GM12878 (cell line): ENCODE measurements around the gene RPA3. TPM values are rescaled to one million over a fixed set of nuclear protein-coding genes. Genes with fewer than 3 reads are reported as not detected.

Experiments used
- ATAC-seq: fragments of 200-7000 bp; cut with Tn5 transposase; 3 replicates; pipeline ENCODE4 v1.9.1; 2020; ENCODE audit warnings: mild to moderate bottlenecking, moderate library complexity
- BruUV-seq: library from RNA; stranded (reverse); fragments of 400-500 nt; replicated peaks from 2 replicates; lab custom pipeline; 2021; lab: Mats Ljungman, UMichigan
- CTCF ChIA-PET: fragments of 300-600 bp; sonication (Branson Sonifier 250); formaldehyde crosslinking; extraction: SDS; loops from one replicate; lab custom pipeline; 2021; ENCODE audit warnings: inconsistent platforms; lab: Yijun Ruan, JAX
- POLR2A ChIA-PET: fragments of 350-600 bp; formaldehyde crosslinking; extraction: SDS; loops from one replicate; lab custom pipeline; 2021; ENCODE audit warnings: inconsistent platforms; lab: Charles Lee
- RAD21 ChIA-PET: fragments of 300-600 bp; sonication (Branson Sonifier 250); formaldehyde crosslinking; loops from one replicate; lab custom pipeline; 2023; ENCODE audit warnings: antibody characterized with exemption; ENCODE audit not compliant: unreplicated experiment; lab: Charles Lee
- SMC1A ChIA-PET: fragments of 300-600 bp; sonication (Branson Sonifier 250); formaldehyde crosslinking; loops from one replicate; lab custom pipeline; 2023; ENCODE audit not compliant: unreplicated experiment, uncharacterized antibody; lab: Charles Lee
- DNase-seq: peaks from one replicate; pipeline ENCODE4 v3.0.0-alpha.2; 2011; ENCODE audit warnings: low read depth, low spot score
- FAIRE-seq: peaks from 3 replicates; lab custom pipeline; 2011; peaks lifted over from hg19 to GRCh38; lab: Jason Lieb, UNC
- H2AFZ ChIP-seq: 2 replicates; pipeline ENCODE4 v1.6.0; 2011; ENCODE audit warnings: low read depth, low read length, control low read depth; ENCODE audit not compliant: control insufficient read depth
- H3K27ac ChIP-seq: 2 replicates; pipeline ENCODE4 v1.5.1; 2011; ENCODE audit warnings: control low read depth; ENCODE audit not compliant: control insufficient read depth, insufficient read depth
- H3K27me3 ChIP-seq, 2 experiments: replicated peaks in 1 of 2; 2 replicates each; pipeline versions ENCODE4 v1.6.0 to v1.6.1; 2011; ENCODE audit warnings: low read length in 1 of 2; ENCODE audit not compliant: control insufficient read depth in 2 of 2, insufficient read depth in 2 of 2
- H3K36me3 ChIP-seq, 2 experiments: 2 replicates each; pipeline ENCODE4 v1.5.1; 2011; ENCODE audit warnings: low read length in 1 of 2; ENCODE audit not compliant: control insufficient read depth in 2 of 2, insufficient read depth in 2 of 2
- H3K4me1 ChIP-seq: 2 replicates; pipeline ENCODE4 v1.6.1; 2011; ENCODE audit warnings: mild to moderate bottlenecking, low read length, moderate library complexity, mixed read lengths; ENCODE audit not compliant: control insufficient read depth, insufficient read depth
- H3K4me2 ChIP-seq: 2 replicates; pipeline ENCODE4 v1.6.0; 2011; ENCODE audit warnings: control low read depth; ENCODE audit not compliant: control insufficient read depth, insufficient read depth
- H3K4me3 ChIP-seq: fragments of 200-600 bp; sonication (generic); 2 replicates; pipeline ENCODE4 v1.5.1; 2016
- H3K79me2 ChIP-seq: 2 replicates; pipeline ENCODE4 v1.6.0; 2011; ENCODE audit warnings: low read length; ENCODE audit not compliant: control insufficient read depth, insufficient read depth
- H3K9ac ChIP-seq: 2 replicates; pipeline ENCODE4 v1.8.0; 2011; ENCODE audit warnings: low read length, control low read depth, mixed read lengths; ENCODE audit not compliant: control insufficient read depth, insufficient read depth
- H3K9me3 ChIP-seq: replicated peaks from 3 replicates; pipeline ENCODE4 v1.5.1; 2011; ENCODE audit warnings: mild to moderate bottlenecking, low read length; ENCODE audit not compliant: control insufficient read depth, insufficient read depth
- H4K20me1 ChIP-seq: 2 replicates; pipeline ENCODE4 v1.6.0; 2011; ENCODE audit not compliant: control insufficient read depth, insufficient read depth
- CBFB ChIP-seq: IDR thresholded peaks from 2 replicates; pipeline ENCODE4 v1.6.1; 2016; ENCODE audit warnings: antibody characterized with exemption, low read depth
- CREM ChIP-seq: IDR thresholded peaks from 2 replicates; pipeline ENCODE4 v1.6.1; 2014; ENCODE audit warnings: antibody characterized with exemption, low read depth
- EP300 ChIP-seq, 2 experiments: fragments of 150-350 bp in 1 of 2; IDR thresholded peaks; 2 replicates each; pipeline ENCODE4 v1.6.1; 2011 to 2012; ENCODE audit warnings: low read depth in 2 of 2, low read length in 2 of 2, borderline replicate concordance in 1 of 2, improper control_type of control experiment in 1 of 2, inconsistent platforms in 1 of 2; ENCODE audit not compliant: control insufficient read depth in 1 of 2
- FOS ChIP-seq: IDR thresholded peaks from 3 replicates; pipeline ENCODE4 v1.6.1; 2011; ENCODE audit warnings: borderline replicate concordance; ENCODE audit not compliant: insufficient read length; ENCODE audit errors: extremely low read depth
- HDAC2 ChIP-seq: fragments of 200-600 bp; sonication (generic); IDR thresholded peaks from 2 replicates; pipeline ENCODE4 v1.6.1; 2017
- IRF3 ChIP-seq: fragments of 450-650 bp; IDR thresholded peaks from 2 replicates; pipeline ENCODE4 v1.6.1; 2014; ENCODE audit warnings: mild to moderate bottlenecking
- SMAD1 ChIP-seq: fragments of 450-650 bp; IDR thresholded peaks from 2 replicates; pipeline ENCODE4 v1.6.1; 2018; ENCODE audit warnings: mild to moderate bottlenecking, low read depth; ENCODE audit not compliant: partially characterized antibody
- TCF12 ChIP-seq: IDR thresholded peaks from 2 replicates; pipeline ENCODE4 v1.6.1; 2011; ENCODE audit warnings: low read depth, mild to moderate bottlenecking, low read length
- ZBTB4 ChIP-seq: fragments of 450-650 bp; formaldehyde crosslinking; IDR thresholded peaks from 2 replicates; pipeline ENCODE4 v1.4.0; 2022; ENCODE audit warnings: mild to moderate bottlenecking, moderate library complexity
- WGBS: methylation state at CpG from one replicate; pipeline ENCODE4 v1.1.6; 2016; ENCODE audit warnings: low lambda C conversion rate; ENCODE audit not compliant: insufficient replicate concordance, insufficient coverage; ENCODE audit errors: missing lambda C conversion rate; 5-methylcytosine and 5-hydroxymethylcytosine counted together
- in situ Hi-C: fragments of 300-500 bp; cut with MboI; formaldehyde crosslinking; loops from 9 replicates; pipeline ENCODE4 v1.14.3; 2018; ENCODE audit warnings: mixed read lengths
- intact Hi-C: fragments of 100-400 bp; cut with micrococcal nuclease; formaldehyde crosslinking; loops from one replicate; pipeline ENCODE4 v1.14.2; 2022; ENCODE audit not compliant: unreplicated experiment
- polyA plus RNA-seq, 11 experiments: library from polyadenylated mRNA; depleted of rRNA in 4 of 11; unstranded in 6 of 11; stranded (reverse) in 5 of 11; fragments of >200 nt; fragmentation: Nextera tagmentation in 4 of 11; fragmentation: Illumina TruSeq in 1 of 11; extraction: Ambion mirVana in 4 of 11; extraction: Trizol in 1 of 11; gene quantifications; 1 replicate in 1 of 11; 2 replicates in 10 of 11; pipeline versions ENCODE4 v1.2.1 to v1.2.3, GENCODE V29; 2011 to 2016; ENCODE audit warnings: inconsistent platforms in 2 of 11, missing spikeins in 2 of 11, low read depth in 1 of 11
- total RNA-seq, 4 experiments: library from RNA; depleted of rRNA in 3 of 4; stranded (reverse); fragments of >200 nt in 3 of 4; fragmentation: Illumina TruSeq in 1 of 4; extraction: Trizol in 1 of 4; gene quantifications; 2 replicates each; pipeline versions ENCODE4 v1.2.1 to v1.2.3, GENCODE V29; 2013 to 2021

The RPA3 gene
- total and polyA plus RNA-seq, 10 of the 15 experiments (the other 5 are each of a cell fraction or from before 2014, with no cell fraction given), result 60.2 to 343 (median 112) TPM

- H3K36me3 ChIP-seq, result no peaks in the 10 kb centered on the region
- in situ Hi-C loops, result no loop called here
- no peak overlapping the region for H3K4me3 ChIP-seq
- no peak overlapping the region for H3K27ac ChIP-seq
- CTCF ChIA-PET, result interaction anchor here (0.9 to 3.5 kb wide), 12 partner anchors 8 to 411 kb away, joined by 3 to 27 read pairs (median 4); no protein-coding TSS in a partner anchor
- H3K4me2 ChIP-seq, result no peak overlapping the region
- no peaks in the 10 kb centered on the region for H4K20me1 ChIP-seq
- POLR2A ChIA-PET, result interaction anchor here (0.7 to 2.2 kb wide), 5 partner anchors 9 to 152 kb away, joined by 3 to 8 read pairs (median 4); no protein-coding TSS in a partner anchor
- WGBS, result 94% methylated on average over 1 of the region's 1 CpG
- no peak overlapping the region for H2AFZ ChIP-seq
- RAD21 ChIA-PET, result interaction anchor here (1.1 to 4.9 kb wide), 16 partner anchors 11 to 458 kb away, joined by 3 to 49 read pairs (median 8); partner anchors contain the start of gene UMAD1
- intact Hi-C loops, result loop anchor here (2.0 kb wide), 1 partner anchor 19 kb away; no protein-coding TSS in a partner anchor
- no peaks in the 10 kb centered on the region for H3K27me3 ChIP-seq
- no peak for DNase-seq
- TF ChIP-seq FOS, result peak; percentile 2
- no peak for TF ChIP-seq HDAC2
- no peak; the same call in 1 of the 3 replicates for ATAC-seq
- H3K79me2 ChIP-seq, result no peaks in the 10 kb centered on the region
- FAIRE-seq, result no peak
- no peak overlapping the region for H3K9ac ChIP-seq
- no TSS peak for BruUV-seq
- peaks cover 2% of the 10 kb centered on the region; the same call in 1 of the 3 replicates for H3K9me3 ChIP-seq
- H3K4me1 ChIP-seq, result peaks cover 20% of the 10 kb centered on the region; the same call in 1 of the 2 replicates
- SMC1A ChIA-PET, result interaction anchor here (1.0 to 4.5 kb wide), 19 partner anchors 11 to 470 kb away, joined by 3 to 87 read pairs (median 7); no protein-coding TSS in a partner anchor
Measured at GRCh38 chr7:7720193-7720592, 1.8 kb upstream of the RPA3 start.

- Histone ChIP-seq H3K4me3 (no peak overlapping the region), H4K20me1 (no peaks in the 10 kb centered on the region), H3K79me2 (no peaks in the 10 kb centered on the region), H3K27me3 (no peaks in the 10 kb centered on the region), H3K27ac (peak overlapping the region; percentile 29; the same call in 1 of the 2 replicates), H2AFZ (no peak overlapping the region), H3K4me1 (peaks cover 20% of the 10 kb centered on the region; the same call in 1 of the 2 replicates), H3K4me2 (peak overlapping the region; percentile 5; the same call in 1 of the 2 replicates), H3K9ac (no peak overlapping the region), H3K36me3 (no peaks in the 10 kb centered on the region), H3K9me3 (peaks cover 2% of the 10 kb centered on the region; the same call in 1 of the 3 replicates)
- in situ Hi-C loops, result no loop called here
- 0% methylated on average over 2 of the region's 2 CpGs for WGBS
- no TSS peak for BruUV-seq
- ATAC-seq (peak; percentile 96), FAIRE-seq (peak; percentile 81), DNase-seq (peak; percentile 77)
- CTCF ChIA-PET, result interaction anchor here (0.8 to 3.5 kb wide), 15 partner anchors 8 to 412 kb away, joined by 3 to 27 read pairs (median 4); no protein-coding TSS in a partner anchor
- POLR2A ChIA-PET, result interaction anchor here (0.7 to 2.2 kb wide), 10 partner anchors 8 to 225 kb away, joined by 3 to 8 read pairs (median 4); no protein-coding TSS in a partner anchor
- RAD21 ChIA-PET, result interaction anchor here (1.0 to 4.9 kb wide), 23 partner anchors 10 to 459 kb away, joined by 3 to 49 read pairs (median 5); partner anchors contain the start of gene UMAD1
- SMC1A ChIA-PET, result interaction anchor here (1.0 to 4.5 kb wide), 27 partner anchors 10 to 471 kb away, joined by 3 to 87 read pairs (median 6); partner anchors contain the start of gene UMAD1
- intact Hi-C loops, result no loop called here
- TF ChIP-seq ZBTB4 (CRISPR knock-in tag) (no peak), IRF3 (no peak), CBFB (peak; percentile 80; the same call in 1 of the 2 replicates), TCF12 (peak; percentile 88), SMAD1 (no peak), EP300 (IDR thresholded peaks at IDR 0.05; ENCODE audit: borderline replicate concordance in 1 of 2, control insufficient read depth in 1 of 2, low read depth in 2 of 2, low read length in 2 of 2) (peak; percentile 74 to 80; a peak in 3 of 4 replicates), CREM (peak; percentile 78)
Measured at GRCh38 chr7:7719236-7719635, 829 bp upstream of the RPA3 start.
